KOPT-K1 (cell line): ENCODE results near the gene TWIST2.

Source experiments
- H3K27ac ChIP-seq: fragments of 200-600 bp; sonication (generic); 2 replicates; pipeline ENCODE4 v1.5.1; 2016; ENCODE audit warnings: antibody characterized with exemption, mild to moderate bottlenecking, low read depth, low read length; ENCODE audit not compliant: poor library complexity, severe bottlenecking
- H3K36me3 ChIP-seq: fragments of 200-600 bp; sonication (generic); 2 replicates; pipeline ENCODE4 v1.5.1; 2017; ENCODE audit warnings: antibody characterized with exemption, mild to moderate bottlenecking, low read length, moderate library complexity; ENCODE audit not compliant: insufficient read depth
- H3K9me3 ChIP-seq: fragments of 200-600 bp; sonication (generic); 2 replicates; pipeline ENCODE4 v1.5.1; 2017; ENCODE audit warnings: antibody characterized with exemption, low read length, mild to moderate bottlenecking; ENCODE audit not compliant: insufficient read depth, poor library complexity, severe bottlenecking

Gene TWIST2

GRCh38 chr2:238926761-238927611 lies 79.1 kb downstream of the TWIST2 start:
- Histone ChIP-seq H3K27ac (no peak overlapping the region), H3K36me3 (no peaks in the 10 kb centered on the region)

GRCh38 chr2:238927746-238928519 lies 80.0 kb downstream of the TWIST2 start:
- Histone ChIP-seq H3K9me3 (no peaks in the 10 kb centered on the region), H3K27ac (no peak overlapping the region), H3K36me3 (no peaks in the 10 kb centered on the region)

More at GRCh38 chr2:238926761-238927611, 79.1 kb downstream of the TWIST2 start:
- H3K9me3 ChIP-seq, result no peaks in the 10 kb centered on the region

- no peak overlapping the region for H3K27ac ChIP-seq
- H3K9me3 ChIP-seq, result peaks cover 3% of the 10 kb centered on the region
- no peaks in the 10 kb centered on the region for H3K36me3 ChIP-seq
Observed at GRCh38 chr2:238928520-238929241, 80.8 kb downstream of the TWIST2 start.

GRCh38 chr2:238929242-238930081 lies 81.6 kb downstream of the TWIST2 start:
- peaks cover 9% of the 10 kb centered on the region for H3K9me3 ChIP-seq
- H3K27ac ChIP-seq, result no peak overlapping the region
- no peaks in the 10 kb centered on the region for H3K36me3 ChIP-seq

GRCh38 chr2:238930216-238930615 lies 82.3 kb downstream of the TWIST2 start:
- Histone ChIP-seq H3K9me3 (peaks cover 9% of the 10 kb centered on the region), H3K27ac (no peak overlapping the region), H3K36me3 (no peaks in the 10 kb centered on the region)

- no peaks in the 10 kb centered on the region for H3K36me3 ChIP-seq
- H3K9me3 ChIP-seq, result peaks cover 9% of the 10 kb centered on the region
Observed at GRCh38 chr2:238936162-238937052, 88.5 kb downstream of the TWIST2 start.

GRCh38 chr2:238938003-238938400 lies 90.1 kb downstream of the TWIST2 start:
- Histone ChIP-seq H3K36me3 (no peaks in the 10 kb centered on the region), H3K27ac (no peak overlapping the region), H3K9me3 (peaks cover 9% of the 10 kb centered on the region)

More at GRCh38 chr2:238936162-238937052, 88.5 kb downstream of the TWIST2 start:
- H3K27ac ChIP-seq, result no peak overlapping the region

- H3K9me3 ChIP-seq, result peaks cover 7% of the 10 kb centered on the region
- H3K27ac ChIP-seq, result no peak overlapping the region
- H3K36me3 ChIP-seq, result no peaks in the 10 kb centered on the region
Observed at GRCh38 chr2:238938401-238939055, 90.6 kb downstream of the TWIST2 start.

- Histone ChIP-seq H3K9me3 (peaks cover 2% of the 10 kb centered on the region), H3K27ac (no peak overlapping the region), H3K36me3 (no peaks in the 10 kb centered on the region)
Observed at GRCh38 chr2:238939074-238939473, 91.2 kb downstream of the TWIST2 start.

- Histone ChIP-seq H3K36me3 (no peaks in the 10 kb centered on the region), H3K9me3 (no peaks in the 10 kb centered on the region), H3K27ac (no peak overlapping the region)
Observed at GRCh38 chr2:238939521-238940403, 91.9 kb downstream of the TWIST2 start.

- Histone ChIP-seq H3K27ac (no peak overlapping the region), H3K36me3 (no peaks in the 10 kb centered on the region), H3K9me3 (peaks cover under 1% of the 10 kb centered on the region)
Observed at GRCh38 chr2:238940806-238941205, 92.9 kb downstream of the TWIST2 start.

- Histone ChIP-seq H3K36me3 (no peaks in the 10 kb centered on the region), H3K9me3 (peaks cover 6% of the 10 kb centered on the region), H3K27ac (no peak overlapping the region)
Observed at GRCh38 chr2:238941262-238941792, 93.4 kb downstream of the TWIST2 start.
